Stimulated activated CD8-positive, alpha-beta memory T cell treated with anti-CD3 and anti-CD28 coated beads, Interleukin-4, amount 100 ng/mL, for 24 hours (primary cell): ENCODE measurements around the gene FHOD1.

Source experiments
- DNase-seq: peaks from one replicate; pipeline ENCODE4 v3.0.0-alpha.2; 2020; ENCODE audit warnings: low read depth

FHOD1 gene

DNA sequence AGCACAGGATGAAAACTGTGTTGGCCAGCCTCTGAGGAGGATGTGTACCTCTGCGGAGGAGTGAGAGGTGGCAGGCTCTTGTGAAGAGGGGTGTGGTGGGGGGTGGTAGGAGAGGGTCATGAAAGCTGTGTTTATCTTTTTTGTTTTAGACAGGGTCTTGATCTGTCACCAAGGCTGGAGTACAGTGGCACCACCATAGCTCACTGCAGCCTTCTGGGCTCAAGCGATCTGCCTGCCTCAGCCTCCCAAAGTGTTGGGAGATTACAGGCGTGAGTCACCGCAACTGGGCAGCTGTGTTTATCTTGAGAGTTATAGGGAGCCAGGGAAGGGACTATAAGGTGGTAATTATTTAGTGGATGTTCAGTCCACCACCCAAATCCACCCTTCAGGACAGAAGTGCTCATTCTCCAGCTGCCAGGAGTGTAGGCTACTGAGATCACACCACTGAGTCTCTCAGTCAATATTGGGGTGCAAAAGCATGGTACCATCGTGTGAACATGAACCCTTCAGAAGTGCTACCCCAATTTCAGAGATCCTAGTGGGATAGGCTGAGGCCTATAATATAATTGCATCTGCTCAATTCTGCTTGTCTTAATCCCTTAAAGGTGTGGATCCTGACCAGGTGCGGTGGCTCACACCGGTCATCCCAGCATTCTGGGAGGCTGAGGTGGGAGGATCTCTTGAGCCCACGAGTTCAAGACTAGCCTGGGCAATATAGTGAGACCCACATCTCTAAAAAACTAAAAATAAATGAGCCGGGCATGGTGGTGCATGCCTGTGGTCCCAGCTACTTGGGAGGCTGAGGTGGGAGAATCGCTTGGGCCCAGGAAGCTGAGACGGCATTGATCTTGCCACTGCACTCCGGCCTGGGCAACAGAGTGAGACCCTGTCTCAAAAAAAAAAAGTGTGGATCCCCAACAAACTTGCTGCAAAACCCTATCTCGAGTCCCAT, 56.6 kb downstream of the FHOD1 start:
- no peak for DNase-seq

DNA sequence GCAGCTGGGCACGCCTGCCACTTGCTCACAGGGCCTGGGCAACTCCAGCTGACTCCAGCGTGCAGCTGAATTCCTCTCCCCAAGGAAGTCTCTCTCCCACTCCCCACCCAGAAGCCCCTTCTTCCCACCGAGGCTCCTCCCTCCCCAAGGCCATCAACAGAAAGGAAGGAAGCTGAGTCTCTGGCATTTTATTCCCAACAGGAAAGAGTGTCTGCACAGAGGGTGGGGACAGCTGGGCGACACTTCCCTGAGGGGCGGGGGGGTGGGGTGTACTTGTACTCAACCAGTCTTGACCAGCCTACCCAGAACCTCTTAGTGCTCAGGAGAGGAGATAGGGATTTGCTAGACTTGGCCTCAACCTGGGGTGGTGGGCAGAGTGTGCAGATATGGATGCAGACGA, 57.2 kb downstream of the FHOD1 start, which contains the start of gene EXOC3L1:
EXOC3L1 (minus strand) TSS at position 96 of the 400 bp plus-strand sequence. CDS start 460 bp downstream, outside the sequence.
- no peak for DNase-seq

DNA sequence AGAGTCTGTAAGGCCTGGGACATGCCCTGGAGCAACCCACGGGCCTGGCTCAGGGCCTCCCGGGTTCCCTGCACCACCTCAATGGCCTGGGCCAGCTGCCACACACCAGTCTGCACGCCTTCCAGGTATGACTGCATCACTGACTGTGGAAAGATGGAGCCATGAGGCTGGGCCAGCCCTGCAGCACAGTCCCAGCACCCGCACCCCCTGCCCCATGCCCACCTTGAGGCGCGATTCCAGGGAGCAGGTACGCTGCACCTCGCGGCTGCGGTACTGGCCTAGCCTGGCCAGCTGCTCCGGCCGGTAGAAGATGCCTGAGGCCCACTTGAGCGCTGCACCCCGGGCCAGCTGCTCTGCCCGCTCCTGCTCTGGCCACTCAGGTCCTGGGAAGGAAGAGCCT, 58.5 kb downstream of the FHOD1 start:
- DNase-seq: no peak

DNA sequence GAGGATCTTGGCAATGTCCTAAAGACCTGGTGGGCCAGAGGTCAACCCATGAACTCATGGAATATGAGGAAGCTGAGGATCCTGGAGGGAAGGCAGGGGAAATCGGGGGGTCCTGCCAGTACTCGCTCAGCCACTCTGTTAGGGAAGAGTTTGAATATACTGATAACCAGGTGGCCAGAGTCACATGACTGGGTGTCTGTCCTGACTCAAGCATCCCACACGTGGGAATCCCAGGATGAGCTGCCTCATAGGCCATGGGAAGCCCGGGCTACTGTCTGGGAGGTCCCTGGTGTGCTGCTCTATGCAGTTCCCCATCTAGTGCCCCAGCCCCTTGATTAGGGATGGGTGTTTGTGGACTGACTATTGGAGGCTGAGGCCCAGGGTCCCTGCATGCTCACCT, 59.0 kb downstream of the FHOD1 start:
- no peak for DNase-seq

DNA sequence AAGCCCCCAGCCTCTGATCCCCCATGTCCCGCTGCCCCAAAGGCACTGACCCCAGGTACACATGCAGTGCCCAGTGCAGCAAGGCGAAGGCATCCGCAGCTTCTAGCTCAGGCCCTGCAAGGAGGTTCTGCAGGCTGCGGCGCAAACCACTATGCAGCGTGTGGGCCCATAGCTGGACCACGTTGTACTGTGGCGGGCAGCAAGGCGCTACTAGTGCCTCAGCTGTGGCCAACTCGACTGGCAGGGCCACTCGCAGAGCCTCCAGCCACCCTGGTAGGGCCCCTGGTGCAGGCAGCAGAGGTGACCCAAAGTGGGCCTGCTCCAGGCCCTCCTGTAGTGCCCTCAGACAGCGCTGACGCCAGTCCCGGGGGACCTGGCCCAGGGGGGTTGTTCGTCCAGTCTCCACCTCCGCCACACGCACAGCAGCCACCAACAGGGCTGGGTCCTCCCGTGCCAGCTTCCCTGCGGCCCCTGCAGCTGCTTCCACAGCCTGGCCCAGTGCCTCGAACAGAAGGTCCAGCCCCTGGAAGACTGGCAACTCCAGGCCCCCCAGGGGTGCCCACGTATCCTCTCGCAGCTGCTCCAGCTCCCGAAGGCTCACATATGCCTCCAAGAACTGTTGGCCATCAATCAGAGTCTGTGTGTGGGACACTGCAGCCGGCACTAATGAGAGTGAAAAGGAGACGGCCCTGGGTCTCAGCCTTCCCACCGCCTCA, 59.9 kb downstream of the FHOD1 start:
- DNase-seq: no peak

DNA sequence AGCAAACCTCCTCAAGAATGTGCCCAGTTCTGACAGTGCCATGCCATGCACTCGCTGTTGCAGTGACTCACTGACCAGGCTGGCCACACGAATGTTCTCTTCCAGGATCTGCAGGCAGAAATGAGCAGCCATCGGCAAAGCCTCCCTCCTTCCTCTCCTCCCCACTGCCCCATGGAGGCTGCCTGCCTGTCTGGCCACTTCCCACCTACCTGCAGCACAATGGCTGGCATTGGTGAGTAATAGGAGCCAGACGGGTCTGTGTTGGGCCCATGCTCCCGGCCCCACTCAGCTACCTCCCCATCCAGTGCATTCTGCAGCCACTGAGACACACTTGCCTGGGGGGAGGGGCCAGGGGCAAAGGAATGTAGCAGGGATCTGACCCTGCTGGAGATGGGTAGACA, 60.7 kb downstream of the FHOD1 start:
- no peak for DNase-seq

DNA sequence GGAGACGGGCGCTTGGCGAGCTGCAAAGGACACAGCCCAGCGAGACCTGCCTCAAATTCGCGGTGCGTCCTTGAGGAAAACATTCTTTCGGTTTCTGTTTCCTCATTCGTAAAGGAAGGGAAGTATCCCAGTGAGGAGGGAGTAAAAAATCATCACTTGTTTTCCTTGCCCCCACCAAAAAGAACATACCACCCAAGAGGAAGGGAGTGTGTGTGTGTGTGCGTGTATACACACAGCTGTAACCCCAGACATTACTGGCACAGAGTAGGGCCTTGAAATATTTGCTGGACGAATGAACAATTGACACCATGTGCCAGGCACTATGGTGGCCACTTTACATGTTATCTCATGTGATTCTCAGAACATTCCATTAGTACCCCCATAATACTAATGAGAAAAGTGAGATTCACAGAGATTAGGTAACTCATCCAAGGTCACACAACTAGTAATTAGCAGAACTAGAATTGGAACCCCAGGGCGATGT, 61.6 kb downstream of the FHOD1 start:
- DNase-seq: no peak

DNA sequence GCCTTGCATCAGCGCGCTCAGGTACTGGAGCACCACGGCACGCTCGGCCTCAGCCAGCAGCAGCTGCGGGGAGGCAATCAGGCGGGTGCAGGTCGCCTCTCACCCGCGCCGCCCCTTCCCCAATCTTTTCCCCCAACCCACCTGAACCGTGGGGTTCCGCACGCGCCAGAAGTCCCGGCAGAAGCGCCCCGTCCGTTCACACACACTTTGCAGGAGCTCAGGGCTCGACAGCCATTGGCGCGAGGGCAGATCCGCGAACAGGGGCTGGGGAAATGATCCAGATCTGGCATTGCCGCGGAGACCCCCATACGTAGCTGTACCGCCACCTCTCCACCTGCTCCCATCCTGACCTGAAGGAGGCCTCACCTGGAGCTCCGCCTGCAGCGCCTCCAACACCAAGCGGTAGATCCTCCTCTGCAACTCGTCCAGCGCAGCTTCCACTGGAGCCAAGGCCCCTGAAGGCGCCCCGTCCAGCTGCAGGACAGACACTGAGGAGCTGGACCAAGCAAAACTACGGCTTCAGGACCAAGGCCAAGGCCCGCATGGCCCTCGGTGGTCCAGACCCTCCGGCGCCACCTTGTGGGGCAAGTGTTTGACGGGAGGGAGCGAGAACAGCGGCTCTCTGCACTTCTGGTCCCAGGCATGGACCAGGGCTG, 62.2 kb downstream of the FHOD1 start:
- DNase-seq: peak; percentile 81

DNA sequence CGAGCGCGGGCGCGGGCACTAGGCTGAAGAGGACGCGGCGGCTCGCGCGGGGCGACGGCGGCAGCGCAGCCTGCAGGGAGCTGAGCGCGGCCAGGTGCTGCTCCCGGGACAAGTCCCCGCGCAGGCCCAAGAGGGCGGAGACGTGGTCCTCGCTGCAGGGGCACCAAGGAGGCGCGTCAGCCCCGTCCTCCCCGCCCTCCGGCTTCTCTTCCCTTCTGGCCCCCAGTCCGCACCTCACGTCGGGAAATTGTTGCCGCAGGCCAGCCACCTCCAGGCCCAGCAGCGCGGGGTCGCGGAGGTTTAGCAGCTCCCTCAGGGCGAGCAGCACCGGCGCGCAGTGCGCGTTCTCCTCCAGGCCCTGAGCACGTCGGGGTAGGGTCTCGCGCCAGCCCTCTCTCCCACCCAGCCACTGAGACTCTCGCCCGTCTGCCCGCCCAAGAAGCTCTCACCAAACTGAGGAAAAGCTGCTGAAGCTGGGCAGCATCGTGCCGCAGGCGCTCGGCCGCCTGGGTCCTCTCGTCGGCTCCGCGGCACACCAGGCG, 62.8 kb downstream of the FHOD1 start:
- no peak for DNase-seq

DNA sequence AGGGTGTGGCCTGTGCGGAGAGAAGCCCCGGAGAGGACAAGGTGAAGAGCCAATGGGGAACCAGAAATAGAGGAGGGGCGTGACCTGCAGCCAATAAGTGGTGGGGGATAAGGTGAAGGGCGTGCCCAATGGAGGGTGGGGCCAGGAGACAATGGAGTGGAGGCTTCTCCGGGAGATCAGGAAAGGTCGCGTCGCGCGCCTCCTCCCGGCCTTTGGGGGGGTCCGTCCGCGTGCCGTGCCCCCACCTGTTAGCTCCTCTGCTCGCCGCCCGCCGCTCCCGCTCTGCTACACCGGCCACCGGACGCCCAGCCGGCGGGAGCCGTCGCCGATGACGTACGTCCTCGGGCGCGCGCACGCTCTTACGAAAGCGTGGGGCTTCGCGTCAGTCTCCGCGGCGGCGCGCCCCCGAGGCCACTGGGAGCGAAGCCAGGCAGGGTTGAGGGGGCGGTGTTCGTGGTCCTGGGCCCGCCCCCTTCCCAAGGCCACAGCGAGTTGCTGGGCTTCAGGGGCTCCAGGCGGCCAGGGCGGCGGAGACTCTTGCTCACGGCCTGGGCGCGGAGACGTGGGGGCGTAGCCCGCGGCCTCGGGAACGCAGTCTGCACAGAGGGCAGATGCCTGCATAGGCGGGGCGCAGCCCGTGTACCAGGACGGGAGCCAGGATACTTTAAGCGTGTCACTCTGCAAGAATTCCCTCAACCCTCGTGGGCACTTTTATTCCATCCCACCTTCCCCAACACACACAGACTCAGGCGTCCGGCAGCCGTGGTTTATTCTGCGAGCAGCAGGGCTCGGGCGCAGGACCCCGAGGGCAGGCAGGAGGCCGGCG, 63.4 kb downstream of the FHOD1 start, which contains the start of gene MATCAP1:
MATCAP1 (minus strand) TSS at position 337 of the 826 bp plus-strand sequence. CDS start 3,353 bp downstream, outside the sequence.
- peak; percentile 86 for DNase-seq

DNA sequence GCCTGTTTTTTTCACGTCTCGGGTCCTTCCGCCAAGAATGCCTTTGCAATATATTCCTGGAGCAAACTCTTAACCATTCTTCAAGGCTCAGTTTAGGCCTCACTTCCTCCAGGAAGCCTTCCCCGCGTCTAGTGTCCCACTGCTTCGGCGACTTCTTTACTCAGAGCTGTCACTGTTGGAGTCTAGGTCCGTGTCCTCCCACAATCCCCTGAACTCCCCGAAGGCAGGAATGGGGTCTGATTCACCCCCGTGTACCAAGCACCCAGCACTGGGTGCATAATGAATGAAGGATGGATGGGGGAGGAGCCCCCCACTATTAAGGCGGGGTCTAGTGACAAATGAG, 64.0 kb downstream of the FHOD1 start:
- DNase-seq: no peak

DNA sequence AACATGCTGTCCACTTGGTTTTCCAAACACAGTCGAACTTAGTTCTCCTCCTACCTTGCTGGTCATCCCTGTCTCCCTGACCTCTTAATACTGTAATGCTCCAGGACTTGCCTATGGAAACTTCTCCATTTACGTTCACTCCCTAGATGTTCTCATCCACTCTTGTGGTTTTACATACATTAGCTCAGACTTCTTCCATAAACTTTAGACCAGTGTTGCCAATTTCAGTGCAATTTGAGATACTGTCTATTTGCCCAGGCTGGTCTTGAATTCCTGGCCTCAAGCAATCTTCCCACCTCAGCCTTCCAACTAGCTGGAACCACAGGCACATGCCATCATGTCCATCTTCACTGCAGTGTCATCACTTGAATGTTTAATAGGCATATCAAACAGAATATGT, 65.0 kb downstream of the FHOD1 start:
- DNase-seq: no peak

DNA sequence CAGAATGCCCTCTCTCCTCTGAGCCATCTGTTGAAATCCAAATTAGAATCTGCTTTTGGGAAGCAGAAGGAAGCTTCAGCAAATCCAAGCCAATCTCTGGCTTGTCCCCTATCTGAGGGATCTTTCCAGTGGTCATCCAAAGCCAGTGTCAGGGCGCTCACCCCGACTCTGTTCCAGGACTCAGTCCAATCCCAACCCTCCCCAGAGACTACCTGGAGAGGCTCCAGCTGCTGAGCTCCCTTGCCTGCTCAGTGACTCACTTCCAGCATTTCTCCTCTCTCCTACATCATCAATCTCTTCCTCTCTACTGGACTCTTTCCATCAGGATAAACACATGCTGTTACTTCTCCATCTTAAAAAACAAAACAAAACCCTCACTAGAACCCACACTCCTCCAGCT, 65.9 kb downstream of the FHOD1 start:
- DNase-seq: no peak

DNA sequence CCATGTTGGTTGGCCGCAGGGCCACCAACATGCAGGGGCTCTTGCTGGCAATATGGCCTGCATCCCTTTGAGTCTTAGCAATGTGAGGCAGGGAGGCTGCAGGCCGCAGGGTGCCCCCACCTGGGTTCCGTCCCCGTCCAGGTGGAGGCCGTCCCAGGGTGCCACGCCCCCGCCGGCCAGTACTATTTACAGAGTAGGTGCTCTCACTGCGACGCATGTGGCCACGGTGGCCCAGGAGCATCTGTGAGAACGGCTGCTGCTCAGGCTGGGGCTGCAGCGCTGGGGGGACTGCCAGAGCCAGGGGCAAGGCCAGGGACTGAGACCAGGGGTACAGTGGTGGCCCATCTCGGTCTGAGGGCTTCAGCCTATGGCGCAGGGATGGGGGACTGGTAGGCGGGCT, 67.1 kb downstream of the FHOD1 start:
- no peak for DNase-seq

DNA sequence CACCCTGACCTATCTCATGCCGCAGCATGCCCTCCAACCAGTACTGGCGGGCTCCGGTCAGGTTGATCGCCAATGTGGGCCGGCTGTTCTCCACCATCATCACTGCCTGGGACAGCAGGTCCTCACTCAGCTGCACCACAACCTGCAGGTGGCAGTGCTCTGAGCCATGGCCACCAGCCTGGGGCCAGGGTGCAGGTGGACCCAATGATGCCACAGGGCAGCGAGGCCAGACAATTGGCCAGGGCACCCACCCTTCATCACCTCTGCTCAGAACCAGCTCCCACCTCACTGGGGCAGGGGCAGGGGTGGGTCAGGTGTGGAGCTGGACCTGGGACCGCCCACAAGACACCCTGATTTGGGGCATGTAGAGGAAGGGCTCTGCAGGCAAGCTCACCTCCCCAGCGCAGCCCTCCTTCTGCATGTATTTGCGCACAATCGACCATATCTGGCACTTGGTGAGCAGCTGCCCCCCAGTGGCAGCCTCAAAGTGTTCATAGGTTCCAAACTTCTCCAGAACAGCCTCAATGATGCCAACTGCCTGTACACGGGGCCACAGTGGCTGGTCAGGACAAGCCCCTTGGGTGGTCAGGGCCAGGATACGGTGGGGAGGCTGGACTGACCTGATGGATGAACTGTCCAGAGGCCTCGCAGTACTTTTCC, 67.7 kb downstream of the FHOD1 start:
- no peak for DNase-seq
